Measurements from ENCODE around the gene MRPS18C.

GRCh38 chr4:83484500-83485461 lies 28.9 kb downstream of the MRPS18C start, which contains the start of gene ABRAXAS1:
- TF ChIP-seq EP300 (IDR thresholded peaks at IDR 0.05) (no peak), CTCF (IDR thresholded peaks at IDR 0.05) (no peak), POLR2A (IDR thresholded peaks at IDR 0.05; ENCODE audit: low read depth) (peak; percentile 30), POLR2AphosphoS5 (IDR thresholded peaks at IDR 0.05) (peak; percentile 98)

Measured in esophagus muscularis mucosa (tissue), 4 donors.